ENCODE results near the gene TRAF3.

TRAF3 gene

DNA sequence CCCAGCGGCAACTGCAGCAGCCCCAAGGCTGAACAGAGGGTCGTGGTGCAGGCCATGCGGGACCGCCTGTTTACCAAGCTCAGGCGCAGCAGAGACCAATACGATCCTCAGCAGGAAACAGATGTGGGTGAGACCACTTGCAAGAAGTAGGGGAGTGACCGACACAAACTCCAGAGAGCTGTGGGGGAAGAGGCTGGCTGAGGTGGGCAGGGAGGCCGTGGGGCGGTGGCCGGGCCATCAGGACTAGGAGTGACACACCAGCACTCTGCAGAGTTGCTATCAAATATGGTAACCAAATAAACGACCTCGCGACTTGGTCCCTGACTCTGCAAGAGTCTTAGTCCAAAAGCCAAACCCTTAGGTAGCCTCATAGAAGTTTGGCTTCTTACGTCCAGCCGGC lies 175.9 kb downstream of the TRAF3 start:
- no peak for DNase-seq (ENCODE audit: low read depth, low spot score)

DNA sequence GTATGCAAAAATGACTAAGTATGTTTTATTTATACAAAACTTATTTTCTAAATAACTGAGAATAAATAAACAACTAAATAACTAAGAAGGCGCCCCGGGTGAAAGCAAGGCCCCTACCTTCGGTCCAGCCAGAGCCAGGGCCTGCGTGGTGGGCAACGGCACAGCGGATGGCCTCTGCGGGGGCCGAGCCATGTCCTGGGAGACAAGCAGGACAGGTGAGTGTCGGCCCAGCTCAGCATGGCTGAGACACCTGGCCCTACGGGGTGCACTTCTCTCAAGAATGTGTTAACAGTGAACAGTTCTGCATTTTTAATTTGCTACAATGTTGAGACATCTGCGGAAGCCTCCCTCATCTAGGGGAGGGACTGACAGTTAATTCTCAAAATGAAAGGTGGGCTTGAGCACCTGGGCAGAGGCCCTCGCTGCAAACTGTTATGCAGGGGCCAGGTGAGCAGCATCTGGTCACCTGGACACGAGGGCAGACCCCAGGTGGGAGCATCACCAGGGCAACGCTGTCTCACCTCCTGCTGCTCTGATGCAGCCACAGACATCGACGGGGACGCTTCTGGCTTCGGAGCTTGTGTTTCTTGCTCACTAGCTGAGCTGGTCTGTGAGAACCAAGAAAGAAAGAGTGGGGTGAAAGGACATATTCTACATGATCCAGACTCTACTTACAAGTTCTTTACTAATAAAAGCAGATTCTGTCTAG lies 177.0 kb downstream of the TRAF3 start:
- no peak for DNase-seq (ENCODE audit: low read depth, low spot score)

DNA sequence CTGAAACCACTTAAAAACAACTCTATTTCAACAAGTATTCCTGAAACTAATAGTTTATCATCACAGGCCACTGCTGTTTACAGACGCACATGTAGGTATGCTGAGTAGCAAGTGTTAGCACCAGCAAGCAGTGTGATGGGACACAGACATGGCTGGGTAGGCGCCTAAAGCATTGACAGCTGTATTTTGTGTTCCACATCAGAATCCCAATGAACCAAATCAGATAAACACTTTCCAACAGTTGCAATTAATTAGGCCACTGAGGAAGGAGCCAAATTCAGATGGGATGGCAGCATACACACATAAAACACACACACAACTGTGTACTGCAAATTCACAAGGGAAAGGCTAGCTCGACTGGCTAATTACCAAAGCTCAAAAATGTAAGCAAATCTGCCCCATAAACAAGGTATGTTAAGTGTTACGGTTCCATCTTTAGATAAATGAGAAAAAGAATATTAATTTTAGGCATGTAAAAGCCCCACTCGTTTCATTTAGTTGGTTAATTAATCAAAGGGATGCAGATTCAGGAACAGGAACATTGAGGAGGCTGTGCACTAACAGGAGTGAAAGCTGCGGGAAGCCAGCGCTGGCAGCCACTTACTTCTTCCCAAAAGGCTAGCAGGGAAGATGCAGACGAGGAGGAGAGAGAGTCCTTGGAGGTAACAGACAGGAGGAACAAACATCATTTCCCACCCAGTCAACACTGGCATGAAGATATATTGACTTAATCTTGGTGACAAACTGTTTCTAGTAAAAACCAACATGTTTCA lies 178.6 kb downstream of the TRAF3 start:
- no peak for DNase-seq (ENCODE audit: low read depth, low spot score)

DNA sequence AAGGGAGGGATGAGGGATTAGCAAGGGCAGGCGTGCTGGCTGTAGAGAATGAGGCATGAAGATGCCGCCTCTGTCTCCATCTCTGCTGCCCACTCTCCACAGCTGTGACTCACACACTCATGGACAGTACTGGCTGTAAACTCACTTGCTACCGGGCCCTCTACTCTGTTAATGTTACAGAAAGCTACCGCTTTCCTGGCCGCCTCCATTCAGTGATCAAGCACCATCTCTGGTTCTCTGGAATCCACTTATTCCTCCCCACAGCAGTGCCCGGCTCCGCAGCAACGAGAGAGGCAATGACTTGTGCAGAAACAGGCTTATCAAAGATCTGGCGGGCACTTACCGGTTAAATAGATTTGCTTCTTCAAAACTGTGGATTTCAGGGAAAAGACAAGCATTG lies 180.0 kb downstream of the TRAF3 start:
- no peak for DNase-seq (ENCODE audit: low read depth, low spot score)

DNA sequence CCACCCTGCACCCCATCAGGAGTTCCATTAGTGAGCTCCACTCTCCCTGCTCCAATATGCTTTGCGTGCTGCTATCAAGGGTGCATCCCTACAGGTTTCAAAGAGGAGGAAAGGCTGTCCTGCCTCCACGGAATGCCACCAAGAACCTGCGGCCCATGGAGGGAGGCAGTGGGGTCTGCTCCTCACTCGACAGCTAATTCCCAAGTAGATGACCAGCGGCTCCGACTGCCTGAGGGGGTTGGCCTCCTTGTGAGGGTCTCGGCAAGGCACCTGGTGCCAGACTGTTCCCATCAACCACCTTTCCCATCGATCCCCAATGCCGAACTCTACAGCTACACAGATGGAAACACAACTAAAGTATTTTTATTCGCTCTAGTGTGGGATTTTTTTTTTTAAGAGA lies 181.2 kb downstream of the TRAF3 start:
- DNase-seq (ENCODE audit: low read depth, low spot score), result no peak

Measured in activated CD4-positive, CD25-positive, alpha-beta regulatory T cell treated with anti-CD3 and anti-CD28 coated beads, Interleukin-2, amount 50 U/mL, for 16 hours (primary cell).